A549 (cell line): Measurements from ENCODE around the gene MEGF6.

ENCODE experiments used
- BHLHE40 ChIP-seq: IDR thresholded peaks from 2 replicates; pipeline ENCODE4 v1.6.1; 2012; ENCODE audit warnings: low read depth, low read length, inconsistent platforms
- CEBPB ChIP-seq, 2 experiments: fragments of >200 bp in 1 of 2; sonication (Bioruptor Twin) in 1 of 2; formaldehyde crosslinking in 1 of 2; IDR thresholded peaks; 2 replicates each; pipeline ENCODE4 v1.6.1; 2012 to 2016
- CTCF ChIP-seq: fragments of >200 bp; sonication (Bioruptor Twin); formaldehyde crosslinking; IDR thresholded peaks from 3 replicates; pipeline ENCODE4 v1.5.1; 2016
- EP300 ChIP-seq, 2 experiments: fragments of >200 bp; sonication (Bioruptor Twin); formaldehyde crosslinking; IDR thresholded peaks; 2 replicates in 1 of 2; 3 replicates in 1 of 2; pipeline ENCODE4 v1.6.1; 2016 to 2017
- ESRRA ChIP-seq: fragments of 150-350 bp; IDR thresholded peaks from 2 replicates; pipeline ENCODE4 v1.6.1; 2014; ENCODE audit warnings: mild to moderate bottlenecking, low read length, borderline replicate concordance
- JUN ChIP-seq, 2 experiments: fragments of >200 bp; sonication (Bioruptor Twin); formaldehyde crosslinking; IDR thresholded peaks; 2 replicates in 1 of 2; 3 replicates in 1 of 2; pipeline ENCODE4 v1.6.1; 2016 to 2017
- JUNB ChIP-seq: fragments of >200 bp; sonication (Bioruptor Twin); formaldehyde crosslinking; IDR thresholded peaks from 2 replicates; pipeline ENCODE4 v1.6.1; 2016
- MAX ChIP-seq: IDR thresholded peaks from 2 replicates; pipeline ENCODE4 v1.6.1; 2012
- POLR2A ChIP-seq: IDR thresholded peaks from 2 replicates; pipeline ENCODE4 v1.6.1; 2012; ENCODE audit warnings: mild to moderate bottlenecking, low read length
- RFX5 ChIP-seq: fragments of 450-650 bp; IDR thresholded peaks from 2 replicates; pipeline ENCODE4 v1.7.1; 2014; ENCODE audit warnings: antibody characterized with exemption, mild to moderate bottlenecking, moderate library complexity
- TF ChIP-seq, protein P1 (sequence below): fragments of 200-600 bp; sonication (generic); IDR thresholded peaks from 2 replicates; pipeline ENCODE4 v1.6.1; 2016; ENCODE audit warnings: antibody characterized with exemption, mild to moderate bottlenecking, moderate library complexity

GRCh38 chr1:3444736-3445135 lies 166.6 kb downstream of the MEGF6 start:
- TF ChIP-seq CTCF = no peak
- no peak for TF ChIP-seq POLR2A
- TF ChIP-seq JUNB = no peak
- TF ChIP-seq RFX5 = no peak
- no peak for TF ChIP-seq BHLHE40
- TF ChIP-seq MAX = no peak
- no peak for TF ChIP-seq EP300 (IDR thresholded peaks at IDR 0.05)
- TF ChIP-seq, protein P1, sequence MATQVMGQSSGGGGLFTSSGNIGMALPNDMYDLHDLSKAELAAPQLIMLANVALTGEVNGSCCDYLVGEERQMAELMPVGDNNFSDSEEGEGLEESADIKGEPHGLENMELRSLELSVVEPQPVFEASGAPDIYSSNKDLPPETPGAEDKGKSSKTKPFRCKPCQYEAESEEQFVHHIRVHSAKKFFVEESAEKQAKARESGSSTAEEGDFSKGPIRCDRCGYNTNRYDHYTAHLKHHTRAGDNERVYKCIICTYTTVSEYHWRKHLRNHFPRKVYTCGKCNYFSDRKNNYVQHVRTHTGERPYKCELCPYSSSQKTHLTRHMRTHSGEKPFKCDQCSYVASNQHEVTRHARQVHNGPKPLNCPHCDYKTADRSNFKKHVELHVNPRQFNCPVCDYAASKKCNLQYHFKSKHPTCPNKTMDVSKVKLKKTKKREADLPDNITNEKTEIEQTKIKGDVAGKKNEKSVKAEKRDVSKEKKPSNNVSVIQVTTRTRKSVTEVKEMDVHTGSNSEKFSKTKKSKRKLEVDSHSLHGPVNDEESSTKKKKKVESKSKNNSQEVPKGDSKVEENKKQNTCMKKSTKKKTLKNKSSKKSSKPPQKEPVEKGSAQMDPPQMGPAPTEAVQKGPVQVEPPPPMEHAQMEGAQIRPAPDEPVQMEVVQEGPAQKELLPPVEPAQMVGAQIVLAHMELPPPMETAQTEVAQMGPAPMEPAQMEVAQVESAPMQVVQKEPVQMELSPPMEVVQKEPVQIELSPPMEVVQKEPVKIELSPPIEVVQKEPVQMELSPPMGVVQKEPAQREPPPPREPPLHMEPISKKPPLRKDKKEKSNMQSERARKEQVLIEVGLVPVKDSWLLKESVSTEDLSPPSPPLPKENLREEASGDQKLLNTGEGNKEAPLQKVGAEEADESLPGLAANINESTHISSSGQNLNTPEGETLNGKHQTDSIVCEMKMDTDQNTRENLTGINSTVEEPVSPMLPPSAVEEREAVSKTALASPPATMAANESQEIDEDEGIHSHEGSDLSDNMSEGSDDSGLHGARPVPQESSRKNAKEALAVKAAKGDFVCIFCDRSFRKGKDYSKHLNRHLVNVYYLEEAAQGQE = no peak
- no peak for TF ChIP-seq ESRRA
- no peak for TF ChIP-seq CEBPB (IDR thresholded peaks at IDR 0.05)
- no peak for TF ChIP-seq JUN (IDR thresholded peaks at IDR 0.05)
